DOHH2 (cell line): ENCODE measurements around the gene TMEM184A.

Experiments used
- H3F3A ChIP-seq: fragments of 200-600 bp; sonication (generic), shearing (Covaris generic); 2 replicates; pipeline ENCODE4 v1.6.0; 2016; ENCODE audit warnings: antibody characterized with exemption, mild to moderate bottlenecking; ENCODE audit not compliant: control insufficient read depth, insufficient read depth
- H3K27ac ChIP-seq: fragments of 200-600 bp; sonication (generic); 2 replicates; pipeline ENCODE4 v1.5.1; 2014; ENCODE audit warnings: low read depth, mild to moderate bottlenecking, low read length, moderate library complexity
- H3K27me3 ChIP-seq: fragments of 200-600 bp; sonication (generic); 2 replicates; pipeline ENCODE4 v1.6.1; 2014; ENCODE audit warnings: mild to moderate bottlenecking, low read length, mixed read lengths; ENCODE audit not compliant: control insufficient read depth
- H3K36me3 ChIP-seq: fragments of 200-600 bp; sonication (generic); 2 replicates; pipeline ENCODE4 v1.6.1; 2014; ENCODE audit warnings: mild to moderate bottlenecking, low read length, moderate library complexity, mixed read lengths; ENCODE audit not compliant: control insufficient read depth
- H3K4me1 ChIP-seq: fragments of 200-600 bp; sonication (generic); 2 replicates; pipeline ENCODE4 v1.6.1; 2014; ENCODE audit warnings: mild to moderate bottlenecking, low read length, mixed read lengths; ENCODE audit not compliant: control insufficient read depth
- H3K4me2 ChIP-seq: fragments of 200-600 bp; sonication (generic); 2 replicates; pipeline ENCODE4 v1.6.0; 2014; ENCODE audit warnings: mild to moderate bottlenecking, low read length, moderate library complexity
- H3K4me3 ChIP-seq: fragments of 200-600 bp; sonication (generic); 2 replicates; pipeline ENCODE4 v1.5.1; 2014; ENCODE audit warnings: mild to moderate bottlenecking, low read length, mixed read lengths
- H3K79me2 ChIP-seq: fragments of 200-600 bp; sonication (generic); 2 replicates; pipeline ENCODE4 v1.6.1; 2014; ENCODE audit warnings: mild to moderate bottlenecking, low read length, mixed read lengths; ENCODE audit not compliant: control insufficient read depth
- H3K9me2 ChIP-seq: fragments of 200-600 bp; sonication (generic); replicated peaks from 2 replicates; pipeline ENCODE4 v1.6.1; 2014; ENCODE audit warnings: mild to moderate bottlenecking, low read length, mixed read lengths; ENCODE audit not compliant: control insufficient read depth
- H3K9me3 ChIP-seq: fragments of 200-600 bp; sonication (generic); 2 replicates; pipeline ENCODE4 v1.6.1; 2014; ENCODE audit warnings: antibody characterized with exemption, low read length, mixed read lengths; ENCODE audit not compliant: control insufficient read depth, insufficient read depth
- H4K20me1 ChIP-seq: fragments of 200-600 bp; sonication (generic); 2 replicates; pipeline ENCODE4 v1.6.0; 2014; ENCODE audit warnings: low read depth, mild to moderate bottlenecking, antibody characterized with exemption, low read length, moderate library complexity; ENCODE audit not compliant: control insufficient read depth, insufficient read depth
- CTCF ChIP-seq: fragments of 200-600 bp; sonication (generic); IDR thresholded peaks from one replicate; pipeline ENCODE4 v1.5.1; 2014; ENCODE audit warnings: antibody characterized with exemption, mild to moderate bottlenecking, low read depth, low read length; ENCODE audit not compliant: poor library complexity, severe bottlenecking
- EZH2phosphoT487 ChIP-seq: fragments of 200-600 bp; sonication (generic); IDR thresholded peaks from 2 replicates; pipeline ENCODE4 v1.6.1; 2017; ENCODE audit warnings: borderline replicate concordance, mild to moderate bottlenecking, antibody characterized with exemption, low read length, moderate library complexity, mixed read lengths

The TMEM184A gene

GRCh38 chr7:1548438-1548831 lies 7.6 kb downstream of the TMEM184A start:
- Histone ChIP-seq H3K4me1 (peaks cover 8% of the 10 kb centered on the region; the same call in 1 of the 2 replicates), H3K9me2 (no peaks in the 10 kb centered on the region), H3K9me3 (no peaks in the 10 kb centered on the region), H3K79me2 (no peaks in the 10 kb centered on the region), H3F3A (no peaks in the 10 kb centered on the region), H3K27me3 (no peaks in the 10 kb centered on the region), H3K27ac (no peak overlapping the region), H3K4me3 (no peak overlapping the region), H3K36me3 (peaks cover 15% of the 10 kb centered on the region), H4K20me1 (no peaks in the 10 kb centered on the region), H3K4me2 (no peak overlapping the region)
- TF ChIP-seq CTCF = peak; percentile 37
- no peak for TF ChIP-seq EZH2phosphoT487

DNA sequence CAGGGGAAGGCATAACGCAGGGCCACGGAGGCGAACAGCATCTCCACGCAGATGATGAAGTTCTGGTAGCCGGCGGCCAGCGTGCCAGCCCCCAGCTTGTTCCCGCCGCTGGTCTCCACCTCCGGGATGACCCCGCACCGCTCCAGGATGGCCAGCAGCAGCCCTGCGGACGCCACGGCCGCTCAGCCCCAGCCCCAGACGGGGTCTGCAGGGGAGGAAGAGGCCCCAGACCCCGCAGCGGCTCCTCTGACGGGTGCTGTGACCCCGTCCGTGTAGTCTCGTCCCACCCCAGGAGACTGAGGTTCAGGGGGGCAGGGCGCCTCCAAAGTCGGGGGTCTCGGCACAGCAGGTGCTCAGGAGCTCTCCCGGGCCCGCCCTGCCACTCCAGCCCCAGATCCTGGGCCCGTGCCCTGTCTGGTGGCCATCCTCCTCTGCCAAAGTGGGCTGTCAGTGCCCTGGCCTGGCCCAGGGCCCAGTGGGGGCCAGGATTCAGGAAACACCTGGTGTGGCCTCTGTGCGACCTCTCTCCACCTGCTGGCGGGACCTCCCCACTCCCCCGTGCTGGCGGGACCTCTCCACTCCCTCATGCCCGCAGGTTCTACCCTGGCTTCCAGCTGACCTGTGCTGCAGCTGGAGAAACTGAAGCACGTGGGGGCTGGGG lies 8.1 kb downstream of the TMEM184A start:
- Histone ChIP-seq H3K4me3 (no peak overlapping the region), H3K4me1 (peaks cover 8% of the 10 kb centered on the region; the same call in 1 of the 2 replicates), H3K79me2 (no peaks in the 10 kb centered on the region), H3K27me3 (no peaks in the 10 kb centered on the region), H4K20me1 (no peaks in the 10 kb centered on the region), H3K36me3 (peaks cover 19% of the 10 kb centered on the region), H3K9me3 (no peaks in the 10 kb centered on the region), H3K9me2 (no peaks in the 10 kb centered on the region), H3K27ac (no peak overlapping the region), H3F3A (no peaks in the 10 kb centered on the region), H3K4me2 (no peak overlapping the region)
- TF ChIP-seq CTCF = no peak
- no peak for TF ChIP-seq EZH2phosphoT487

DNA sequence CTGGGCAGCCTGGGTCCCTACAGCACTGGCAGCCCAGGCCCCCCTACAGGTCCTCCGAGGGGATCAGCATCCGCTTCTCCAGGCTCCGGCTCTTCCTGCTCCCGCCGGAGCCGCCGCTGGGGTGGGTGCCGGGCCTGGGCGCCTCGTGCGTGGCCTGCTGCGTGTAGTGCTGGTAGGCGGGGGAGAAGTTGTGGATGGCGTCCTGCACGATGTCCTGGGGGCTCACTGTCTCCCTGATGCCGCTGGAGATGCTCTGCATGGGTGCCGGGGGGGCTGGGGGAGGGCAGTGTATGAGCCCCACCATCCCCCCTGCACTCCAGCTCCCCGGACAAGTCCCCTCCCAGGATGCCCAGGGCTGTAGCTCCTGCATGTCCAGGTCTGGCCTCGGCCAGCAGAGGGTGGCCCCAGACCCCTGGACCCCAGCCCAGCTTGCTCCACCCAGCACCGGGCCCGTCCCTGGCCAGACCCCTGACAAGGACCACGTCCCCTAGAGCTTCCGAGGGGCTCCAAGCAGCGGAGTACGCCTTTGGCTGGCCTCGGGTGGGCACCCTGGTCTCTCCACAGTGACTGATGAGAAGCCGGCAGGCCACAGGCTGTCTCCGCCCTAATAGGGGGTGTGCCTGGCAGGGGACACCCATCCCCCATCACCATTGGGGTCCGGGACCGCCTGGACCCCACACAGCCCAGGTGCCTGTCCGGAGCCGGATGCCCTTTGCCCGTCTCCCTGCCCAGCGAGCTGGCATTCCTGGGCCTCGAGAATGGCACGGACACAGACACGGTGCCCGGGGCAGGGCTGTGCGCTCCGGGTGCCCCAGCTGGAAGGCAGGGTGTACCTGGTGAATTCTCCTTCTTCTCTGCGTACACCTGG lies 8.9 kb downstream of the TMEM184A start:
- no peak overlapping the region for H3K4me2 ChIP-seq
- peaks cover 8% of the 10 kb centered on the region; the same call in 1 of the 2 replicates for H3K4me1 ChIP-seq
- no peak for TF ChIP-seq EZH2phosphoT487
- TF ChIP-seq CTCF = no peak

More for the DNA sequence above, 8.9 kb downstream of the TMEM184A start:
- no peaks in the 10 kb centered on the region for H3K79me2 ChIP-seq
- no peaks in the 10 kb centered on the region for H3K9me3 ChIP-seq
- no peak overlapping the region for H3K27ac ChIP-seq
- no peaks in the 10 kb centered on the region for H3K9me2 ChIP-seq
- H3F3A ChIP-seq = peaks cover under 1% of the 10 kb centered on the region
- no peaks in the 10 kb centered on the region for H4K20me1 ChIP-seq
- no peaks in the 10 kb centered on the region for H3K27me3 ChIP-seq
- H3K4me3 ChIP-seq = no peak overlapping the region
- peaks cover 27% of the 10 kb centered on the region for H3K36me3 ChIP-seq
